HepG2 (cell line): ENCODE data around the gene RRP36. TPM values are rescaled to one million over a fixed set of nuclear protein-coding genes. Genes with fewer than 3 reads are reported as not detected.

Source experiments
- AFF4 ChIP-seq: sonication (generic); formaldehyde crosslinking; IDR thresholded peaks from 2 replicates; pipeline ENCODE4 v1.4.0; 2020; ENCODE audit warnings: missing genetic modification reagents
- BRD4 ChIP-seq: sonication (generic); formaldehyde crosslinking; IDR thresholded peaks from 2 replicates; pipeline ENCODE4 v1.4.0; 2020; ENCODE audit warnings: missing genetic modification reagents
- EP300 ChIP-seq, 3 experiments: sonication (generic) in 1 of 3; formaldehyde crosslinking in 1 of 3; IDR thresholded peaks; 2 replicates each; pipeline versions ENCODE4 v1.5.1 to v1.6.1; 2011 to 2020; ENCODE audit warnings: low read depth in 2 of 3, low read length in 2 of 3, borderline replicate concordance in 1 of 3, improper control_type of control experiment in 1 of 3, mild to moderate bottlenecking in 1 of 3, missing genetic modification reagents in 1 of 3, moderate library complexity in 1 of 3
- GLMP ChIP-seq: sonication (generic); formaldehyde crosslinking; IDR thresholded peaks from 2 replicates; pipeline ENCODE4 v1.9.0; 2021; ENCODE audit warnings: missing genetic modification reagents, mild to moderate bottlenecking, borderline replicate concordance
- IKZF5 ChIP-seq: IDR thresholded peaks from 2 replicates; pipeline ENCODE4 v1.6.1; 2018; ENCODE audit warnings: missing genetic modification reagents, mild to moderate bottlenecking, missing compliant biosample characterization
- KLF12 ChIP-seq: sonication (generic); formaldehyde crosslinking; IDR thresholded peaks from 2 replicates; pipeline ENCODE4 v1.4.0; 2020; ENCODE audit warnings: missing genetic modification reagents, borderline replicate concordance
- MNT ChIP-seq: fragments of 450-650 bp; IDR thresholded peaks from 2 replicates; pipeline ENCODE4 v1.6.1; 2016
- NPAS2 ChIP-seq: sonication (generic); formaldehyde crosslinking; IDR thresholded peaks from 2 replicates; pipeline ENCODE4 v1.8.0; 2022; ENCODE audit warnings: mild to moderate bottlenecking, missing genetic modification reagents, borderline replicate concordance
- RARA ChIP-seq: IDR thresholded peaks from 2 replicates; pipeline ENCODE4 v1.6.1; 2016; ENCODE audit warnings: missing genetic modification reagents, missing compliant biosample characterization
- RARG ChIP-seq: sonication (generic); formaldehyde crosslinking; IDR thresholded peaks from 2 replicates; pipeline ENCODE4 v1.4.0; 2020; ENCODE audit warnings: low read depth, mild to moderate bottlenecking, missing genetic modification reagents
- SAFB2 ChIP-seq: sonication (generic); formaldehyde crosslinking; IDR thresholded peaks from 2 replicates; pipeline ENCODE4 v1.5.1; 2020; ENCODE audit warnings: missing genetic modification reagents, low read depth, mild to moderate bottlenecking, borderline replicate concordance
- SIN3A ChIP-seq: IDR thresholded peaks from 2 replicates; pipeline ENCODE4 v1.6.1; 2011; ENCODE audit warnings: low read depth, mild to moderate bottlenecking, control low read depth, low read length, borderline replicate concordance
- UBTF ChIP-seq: sonication (generic); formaldehyde crosslinking; IDR thresholded peaks from 2 replicates; pipeline ENCODE4 v1.4.0; 2020; ENCODE audit warnings: mild to moderate bottlenecking, missing genetic modification reagents
- ZNF124 ChIP-seq: sonication (generic); formaldehyde crosslinking; IDR thresholded peaks from 2 replicates; pipeline ENCODE4 v1.4.0; 2020; ENCODE audit warnings: missing genetic modification reagents
- ZNF503 ChIP-seq: sonication (generic); formaldehyde crosslinking; IDR thresholded peaks from 2 replicates; pipeline ENCODE4 v1.4.0; 2020; ENCODE audit warnings: missing genetic modification reagents
- polyA plus RNA-seq, 8 experiments: library from polyadenylated mRNA; depleted of rRNA in 3 of 8; stranded (reverse) in 7 of 8; unstranded in 1 of 8; fragments of >200 nt; fragmentation: Illumina TruSeq in 4 of 8; extraction: Trizol in 4 of 8; gene quantifications; 2 replicates each; pipeline versions ENCODE4 v1.2.1 to v1.2.3, GENCODE V29; 2011 to 2016; ENCODE audit warnings: low read depth in 4 of 8, missing spikeins in 1 of 8, mixed read lengths in 1 of 8; ENCODE audit not compliant: insufficient read depth in 1 of 8
- total RNA-seq, 5 experiments: library from RNA; depleted of rRNA; stranded (reverse); fragments of >200 nt; fragmentation: Illumina TruSeq; extraction: Trizol; gene quantifications; 2 replicates each; pipeline ENCODE4 v1.2.3, GENCODE V29; 2016; ENCODE audit warnings: low read depth in 1 of 5

The RRP36 gene
- total and polyA plus RNA-seq, 2 of the 13 experiments (the other 11 are each of a cell fraction or from before 2014, with no cell fraction given), result 29.5 to 144 TPM

- TF ChIP-seq RARG (peak; percentile 91; the same call in 1 of the 2 replicates), AFF4 (CRISPR knock-in tag) (peak; percentile 71; the same call in 1 of the 2 replicates), ZNF124 (peak; percentile 82; the same call in 1 of the 2 replicates), MNT (no peak; the same call in 1 of the 2 replicates), IKZF5 (CRISPR knock-in tag) (peak; percentile 90), BRD4 (CRISPR knock-in tag) (peak; percentile 93; the same call in 1 of the 2 replicates), SIN3A (peak; percentile 91), RARA (CRISPR knock-in tag) (peak; percentile 58), SAFB2 (CRISPR knock-in tag) (no peak), EP300 (IDR thresholded peaks at IDR 0.05; ENCODE audit: low read depth in 2 of 2, low read length in 2 of 2) (0 out of 4 replicates have a peak, but pooled peaks of 1 of the 2 experiments have one; percentile 2), EP300 (CRISPR knock-in tag; IDR thresholded peaks at IDR 0.05; ENCODE audit: borderline replicate concordance) (peak; percentile 68), UBTF (CRISPR knock-in tag) (peak; percentile 94), ZNF503 (no peak; the same call in 1 of the 2 replicates), NPAS2 (CRISPR knock-in tag) (no peak), GLMP (CRISPR knock-in tag) (no peak), KLF12 (peak; percentile 86; the same call in 1 of the 2 replicates)
Observed at GRCh38 chr6:43053545-43054205, 32.3 kb downstream of the RRP36 start, which contains the start of gene CUL7 (continued).
